Testis (tissue), 3 donors: ENCODE measurements around the gene AGXT. TPM values are rescaled to one million over a fixed set of nuclear protein-coding genes. Genes with fewer than 3 reads are reported as not detected.
A peak's percentile ranks its signal among the peaks of the same experiment; 100 is the strongest.
"Not testable (repeated sequence)": the region's sequence is repeated elsewhere in the genome, so short reads cannot be mapped to it uniquely, and the experiment has no call there.

Experiments used
- DNase-seq: peaks from one replicate; pipeline ENCODE4 v3.0.0-alpha.2; 2019
- H3K27ac ChIP-seq, 2 donors: fragments of 200-600 bp; sonication (generic); one replicate each; pipeline ENCODE4 v1.5.1; 2019
- H3K27me3 ChIP-seq: fragments of 200-600 bp; sonication (generic); one replicate; pipeline ENCODE4 v1.5.1; 2019
- H3K36me3 ChIP-seq: fragments of 200-600 bp; sonication (generic); one replicate; pipeline ENCODE4 v1.5.1; 2017; ENCODE audit warnings: low read depth; ENCODE audit errors: missing control alignments
- H3K4me1 ChIP-seq: fragments of 200-600 bp; sonication (generic); one replicate; pipeline ENCODE4 v1.5.1; 2019
- H3K4me3 ChIP-seq, 2 donors: fragments of 200-600 bp; sonication (generic); one replicate each; pipeline ENCODE4 v1.5.1; 2017 to 2019
- H3K9me3 ChIP-seq: fragments of 200-600 bp; sonication (generic); one replicate; pipeline ENCODE4 v1.5.1; 2017
- CTCF ChIP-seq, 3 experiments: fragments of 450-650 bp in 2 of 3; fragments of 200-600 bp in 1 of 3; sonication (generic) in 1 of 3; IDR thresholded peaks; one replicate each; pipeline ENCODE4 v1.5.1; 2016 to 2019; ENCODE audit warnings: antibody characterized with exemption in 3 of 3, mild to moderate bottlenecking in 2 of 3, moderate library complexity in 1 of 3
- POLR2A ChIP-seq: fragments of 450-650 bp; IDR thresholded peaks from one replicate; pipeline ENCODE4 v1.6.1; 2017; ENCODE audit warnings: antibody characterized with exemption, mild to moderate bottlenecking, moderate library complexity
- WGBS, 2 donors: methylation state at CpG; one replicate each; pipeline ENCODE4 v1.1.5; 2018; 5-methylcytosine and 5-hydroxymethylcytosine counted together
- intact Hi-C: fragments of 100-400 bp; cut with DNase I; formaldehyde crosslinking; loops from one replicate; pipeline ENCODE4 v1.15.1; 2023; ENCODE audit warnings: low total_unique reads
- polyA plus RNA-seq: library from polyadenylated mRNA; stranded (reverse); fragments of 350-450 nt; fragmentation: Illumina TruSeq; extraction: RNeasy Lipid Tissue Mini Kit (QIAGEN cat#74804); gene quantifications from one replicate; pipeline ENCODE4 v1.2.3, GENCODE V29; 2014; ENCODE audit warnings: low read depth, low replicate concordance; ENCODE audit not compliant: insufficient read depth
- total RNA-seq, 2 donors: library from RNA; depleted of rRNA; stranded (reverse); fragments of >200 nt; gene quantifications; one replicate each; pipeline ENCODE4 v1.2.3, GENCODE V29; 2016

The AGXT gene
- total and polyA plus RNA-seq, 3 donors from 2014 or later = 0.24 to 0.51 TPM; not detected in 1

- peak; percentile 85 for DNase-seq
- TF ChIP-seq POLR2A = no peak
- TF ChIP-seq CTCF (IDR thresholded peaks at IDR 0.05) = peak; percentile 48 to 71 (median 65)
- no peak overlapping the region for H3K4me3 ChIP-seq
- H3K27ac ChIP-seq = no peak overlapping the region
- peaks cover 7% of the 10 kb centered on the region for H3K4me1 ChIP-seq
- no peaks in the 10 kb centered on the region for H3K27me3 ChIP-seq
- no peaks in the 10 kb centered on the region for H3K36me3 ChIP-seq
- 25 to 53% methylated on average over 3 to 9 of the region's 9 CpGs for WGBS, 2 donors
- intact Hi-C loops = no loop called here
- H3K9me3 ChIP-seq = no peaks in the 10 kb centered on the region
Observed at GRCh38 chr2:240840435-240841060, 28.1 kb upstream of the AGXT start.

- H3K27ac ChIP-seq, H3K4me3 ChIP-seq, DNase-seq, H3K4me1 ChIP-seq, H3K9me3 ChIP-seq, intact Hi-C loops, H3K27me3 ChIP-seq, H3K36me3 ChIP-seq: not testable (repeated sequence)
- WGBS, 2 donors = 69 to 82% methylated on average over 2 of the region's 2 CpGs
Observed at GRCh38 chr2:240846309-240846708, 22.3 kb upstream of the AGXT start.

GRCh38 chr2:240846873-240847595, 21.6 kb upstream of the AGXT start:
- Histone ChIP-seq H3K27me3 (no peaks in the 10 kb centered on the region), H3K4me1 (no peaks in the 10 kb centered on the region), H3K36me3 (no peaks in the 10 kb centered on the region), H3K27ac (no peak overlapping the region), H3K4me3 (no peak overlapping the region), H3K9me3 (no peaks in the 10 kb centered on the region)
- intact Hi-C loops = no loop called here
- TF ChIP-seq POLR2A = no peak
- TF ChIP-seq CTCF (IDR thresholded peaks at IDR 0.05) = no peak
- DNase-seq = no peak
- WGBS, 2 donors = 77 to 79% methylated on average over 5 of the region's 5 CpGs

GRCh38 chr2:240847817-240848216, 20.8 kb upstream of the AGXT start:
- Histone ChIP-seq H3K9me3 (no peaks in the 10 kb centered on the region), H3K4me1 (no peaks in the 10 kb centered on the region), H3K27ac (no peak overlapping the region), H3K27me3 (no peaks in the 10 kb centered on the region), H3K4me3 (no peak overlapping the region), H3K36me3 (no peaks in the 10 kb centered on the region)
- 83 to 90% methylated on average over 13 of the region's 13 CpGs for WGBS, 2 donors
- no peak for DNase-seq
- intact Hi-C loops = no loop called here
- no peak for TF ChIP-seq POLR2A
- no peak for TF ChIP-seq CTCF (IDR thresholded peaks at IDR 0.05)

- H3K27me3 ChIP-seq = no peaks in the 10 kb centered on the region
- WGBS, 2 donors = 85% methylated on average over 12 of the region's 12 CpGs
- intact Hi-C loops = no loop called here
- no peaks in the 10 kb centered on the region for H3K36me3 ChIP-seq
- DNase-seq = no peak
- no peak for TF ChIP-seq POLR2A
- TF ChIP-seq CTCF (IDR thresholded peaks at IDR 0.05) = no peak
- no peaks in the 10 kb centered on the region for H3K9me3 ChIP-seq
- H3K4me1 ChIP-seq = no peaks in the 10 kb centered on the region
- no peak overlapping the region for H3K4me3 ChIP-seq
- H3K27ac ChIP-seq = no peak overlapping the region
Observed at GRCh38 chr2:240848900-240849680, 19.5 kb upstream of the AGXT start.
